HPDE6-E6E7 (cell line): ENCODE data around the gene GPN2.
A peak's percentile ranks its signal among the peaks of the same experiment; 100 is the strongest.

Experiments
- DNase-seq: peaks from one replicate; pipeline ENCODE4 v3.0.0; 2011; ENCODE audit warnings: missing footprints; ENCODE audit errors: extremely low spot score

Gene GPN2

DNA sequence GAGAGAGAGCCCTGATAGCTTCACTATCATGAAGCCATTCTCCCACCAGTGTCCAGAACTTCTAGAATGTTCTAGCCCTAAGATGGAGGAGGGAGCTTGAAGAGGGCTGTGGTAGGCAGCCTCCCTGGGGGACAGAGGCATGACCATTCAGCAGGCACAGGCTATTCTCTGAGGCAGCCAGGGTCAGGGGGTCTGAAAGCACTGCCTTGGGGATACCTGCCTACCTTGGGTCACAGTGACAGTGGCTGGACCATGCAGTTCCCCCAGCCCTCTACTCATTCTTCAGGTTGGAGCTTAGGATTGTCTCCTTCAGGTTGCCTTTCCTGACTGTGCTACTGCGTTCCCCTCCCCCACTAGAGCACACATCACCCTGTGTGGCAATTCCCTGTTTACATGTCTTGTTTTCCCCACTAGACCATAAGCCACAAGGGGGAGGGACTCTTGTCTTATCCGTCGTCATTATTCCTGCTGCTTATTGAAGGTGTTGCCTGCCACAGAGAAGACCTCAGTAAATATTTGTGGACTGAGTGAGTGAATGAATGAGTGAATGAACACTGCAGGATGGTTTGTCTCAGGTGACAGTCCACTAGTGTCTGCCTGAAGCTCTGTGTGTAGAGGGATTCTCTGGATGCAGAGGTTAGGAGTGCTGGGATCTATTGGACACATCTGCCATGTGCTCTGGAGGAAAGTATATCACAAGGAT lies 58.4 kb downstream of the GPN2 start:
- DNase-seq: no peak

GRCh38 chr1:26831059-26831458 lies 59.0 kb downstream of the GPN2 start:
- DNase-seq: no peak

DNA sequence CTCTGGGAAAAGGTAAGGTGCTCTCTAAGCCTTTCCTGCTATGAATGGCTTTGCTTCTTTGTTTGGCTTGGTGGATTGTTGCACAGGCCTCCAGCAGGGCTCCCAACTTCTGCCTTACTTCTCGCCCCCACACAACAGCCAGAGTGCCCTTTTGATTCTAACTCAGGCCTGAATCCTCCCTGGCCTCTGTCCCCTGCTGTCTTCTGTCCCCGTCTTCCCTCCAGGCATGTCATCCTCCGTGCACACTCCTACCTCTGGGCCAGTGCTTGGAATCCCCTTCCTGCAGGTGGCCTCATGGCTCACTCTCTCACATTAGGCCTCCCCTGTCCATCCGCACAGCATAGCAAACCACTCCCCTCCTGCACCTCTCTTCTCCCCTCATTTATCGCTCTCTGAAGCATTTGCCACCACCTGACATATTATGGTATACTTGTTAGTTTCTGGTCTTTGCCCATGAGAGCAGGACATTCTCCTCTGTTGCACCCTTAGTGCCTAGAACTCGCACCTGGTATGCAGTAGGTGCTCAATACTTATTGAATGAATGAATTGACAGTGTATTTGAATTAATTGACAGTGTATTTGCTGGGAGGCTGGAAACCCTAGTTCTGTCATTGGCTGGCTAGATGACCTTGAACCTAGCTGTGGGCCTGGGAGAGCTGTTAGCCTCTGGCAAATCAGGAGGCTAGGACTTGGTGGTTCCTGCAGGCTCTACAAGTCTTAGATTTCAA lies 60.7 kb downstream of the GPN2 start:
- no peak for DNase-seq

- DNase-seq: no peak
Measured at GRCh38 chr1:26828411-26828991, 61.6 kb downstream of the GPN2 start.

DNA sequence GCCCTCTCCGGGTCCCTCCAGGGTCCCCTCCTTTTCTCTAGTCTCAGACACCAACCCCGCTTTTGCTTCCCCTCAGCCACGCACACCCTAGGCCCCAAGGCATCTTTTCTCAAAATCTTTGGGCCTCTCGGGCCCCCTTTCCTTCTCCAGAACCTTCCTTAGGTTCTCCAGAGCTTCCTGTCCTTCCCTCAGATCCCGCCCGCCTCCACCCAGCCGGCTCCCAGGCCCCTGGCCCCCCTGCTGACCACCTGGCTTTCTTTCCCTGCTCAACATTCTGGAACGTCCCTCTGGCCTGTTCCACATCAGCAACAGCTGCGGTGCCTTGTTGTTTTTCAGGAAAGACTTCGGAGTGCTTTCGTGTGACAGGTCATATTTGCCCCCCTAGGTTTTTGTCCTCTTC lies 62.4 kb downstream of the GPN2 start:
- no peak for DNase-seq

GRCh38 chr1:26827106-26827604 lies 62.9 kb downstream of the GPN2 start:
- DNase-seq: no peak

- peak; percentile 59 for DNase-seq
Measured at GRCh38 chr1:26826261-26827105, 63.6 kb downstream of the GPN2 start, which contains the start of gene ZDHHC18. ZDHHC18 (plus strand) TSS chr1:26826688; CDS start chr1:26826805, 117 bp downstream.
